A673 (cell line): ENCODE data around the gene CSF2.

ENCODE experiments used
- CTCF ChIP-seq: fragments of 300-800, 200-600 bp; sonication (generic); conservative IDR thresholded peaks from 2 replicates; pipeline ENCODE4 v1.5.1; 2017; ENCODE audit warnings: low read depth, mild to moderate bottlenecking, antibody characterized with exemption, low read length, moderate library complexity, mixed read lengths
- EZH2 ChIP-seq: fragments of 200-600 bp; sonication (generic); IDR thresholded peaks from 2 replicates; pipeline ENCODE4 v1.6.1; 2017; ENCODE audit warnings: borderline replicate concordance, low read depth, mild to moderate bottlenecking, mixed read lengths, antibody characterized with exemption, low read length; ENCODE audit not compliant: poor library complexity, severe bottlenecking

DNA sequence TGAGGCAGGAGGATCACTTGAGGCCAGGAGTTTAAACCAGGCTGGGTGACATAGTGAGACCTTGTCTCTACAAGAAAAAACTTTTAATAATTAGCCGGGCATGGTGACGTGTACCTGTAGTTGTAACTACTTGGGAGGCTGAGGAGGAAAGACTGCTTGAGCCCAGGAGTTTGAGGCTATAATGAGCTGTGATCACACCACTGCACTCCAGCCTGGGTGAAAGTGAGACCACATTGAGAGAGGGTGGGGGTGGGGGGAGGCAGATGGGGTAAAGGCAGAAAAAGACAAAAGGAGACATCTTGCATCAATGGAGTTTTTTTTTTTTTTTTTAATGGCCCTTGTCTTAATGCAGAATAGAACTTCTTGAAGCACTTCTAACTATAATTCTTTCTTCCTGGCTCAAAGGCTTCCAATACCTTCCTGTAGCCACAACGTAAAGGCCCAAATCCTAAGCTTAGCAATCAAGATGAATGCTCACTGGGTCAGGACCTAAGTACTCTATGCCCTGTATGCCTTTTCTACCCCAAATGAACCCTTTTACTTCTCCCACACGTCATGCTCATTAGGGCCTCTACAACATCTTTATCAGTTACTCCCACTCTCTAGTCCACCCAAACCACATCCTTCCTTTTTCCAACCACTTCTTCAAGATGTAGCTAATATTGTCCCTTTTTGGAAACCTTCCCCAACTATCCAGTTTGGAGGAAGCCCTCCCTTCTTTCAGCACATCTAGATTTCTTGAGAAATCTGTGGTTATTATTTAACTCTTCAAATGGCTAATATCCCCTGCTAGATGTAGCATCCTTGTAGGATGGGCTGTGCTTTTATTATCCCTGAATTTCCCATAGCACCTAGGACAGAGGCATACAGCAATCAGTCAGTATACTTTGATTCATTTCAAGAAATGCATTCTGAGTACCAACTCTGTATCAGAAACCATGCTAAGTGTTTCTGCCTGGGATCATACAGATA is 40.8 kb downstream of the CSF2 start:
- TF ChIP-seq CTCF: no peak
- no peak for TF ChIP-seq EZH2
